Lung (tissue), 12 donors: Measurements from ENCODE around the gene LXN. TPM values are rescaled to one million over a fixed set of nuclear protein-coding genes. Genes with fewer than 3 reads are reported as not detected.

Experiments
- ATAC-seq: fragments of 200-7000 bp; cut with Tn5 transposase; one replicate; pipeline ENCODE4 v1.9.1; 2020; ENCODE audit warnings: moderate number of reproducible peaks; ENCODE audit not compliant: insufficient read depth, low FRiP score
- DNase-seq, 3 donors: peaks; one replicate each; pipeline ENCODE4 v3.0.0-alpha.2; 2013 to 2017
- H3K27ac ChIP-seq, 2 donors: one replicate each; pipeline ENCODE4 v1.5.1; 2013; ENCODE audit warnings: mild to moderate bottlenecking in 2 of 2, moderate library complexity in 2 of 2, control low read depth in 1 of 2, inconsistent platforms in 1 of 2, low read depth in 1 of 2, low read length in 1 of 2
- H3K27me3 ChIP-seq, 3 donors: one replicate each; pipeline ENCODE4 v1.5.1; 2013; ENCODE audit warnings: low read length in 2 of 3; ENCODE audit not compliant: control insufficient read depth in 3 of 3, insufficient read depth in 3 of 3
- H3K36me3 ChIP-seq, 4 donors: one replicate each; pipeline ENCODE4 v1.5.1; 2013; ENCODE audit warnings: low read length in 4 of 4, mild to moderate bottlenecking in 1 of 4, moderate library complexity in 1 of 4; ENCODE audit not compliant: control insufficient read depth in 4 of 4, insufficient read depth in 4 of 4
- H3K4me1 ChIP-seq, 5 donors: one replicate each; pipeline ENCODE4 v1.5.1; 2013; ENCODE audit warnings: low read length in 5 of 5, mild to moderate bottlenecking in 2 of 5, moderate library complexity in 1 of 5; ENCODE audit not compliant: control insufficient read depth in 5 of 5, insufficient read depth in 5 of 5
- H3K4me3 ChIP-seq: one replicate; pipeline ENCODE4 v1.5.1; 2013; ENCODE audit warnings: mild to moderate bottlenecking, control low read depth, moderate library complexity
- H3K9ac ChIP-seq, 2 donors: one replicate each; pipeline ENCODE4 v1.5.1; 2013; ENCODE audit warnings: low read length in 2 of 2, control low read depth in 1 of 2; ENCODE audit not compliant: insufficient read depth in 1 of 2
- H3K9me3 ChIP-seq, 4 donors: one replicate each; pipeline ENCODE4 v1.5.1; 2013; ENCODE audit warnings: low read length in 3 of 4, mild to moderate bottlenecking in 1 of 4, moderate library complexity in 1 of 4; ENCODE audit not compliant: control insufficient read depth in 4 of 4, insufficient read depth in 3 of 4
- CTCF ChIP-seq: IDR thresholded peaks from 2 replicates; pipeline ENCODE4 v1.5.1; 2012; ENCODE audit warnings: mild to moderate bottlenecking; ENCODE audit errors: control extremely low read depth, extremely low read depth
- WGBS, 2 donors: extraction: QIAGEN DNeasy Blood & Tissue Kit; methylation state at CpG; one replicate each; pipeline ENCODE4 v1.1.7; 2013; 5-methylcytosine and 5-hydroxymethylcytosine counted together
- polyA plus RNA-seq, 2 donors: library from polyadenylated mRNA; stranded (reverse); fragments of 200-250 nt; gene quantifications; one replicate each; pipeline ENCODE4 v1.2.1, GENCODE V29; 2013
- total RNA-seq, 2 donors: library from RNA; depleted of rRNA in 1 of 2; stranded (reverse); fragments of >200 nt in 1 of 2; gene quantifications; one replicate each; pipeline ENCODE4 v1.2.1, GENCODE V29; 2014 to 2021
- donor health status: control.
- donor health status: control.
- donor health status: Bipolar disorder and iron deficiency.
- donor health status: healthy.
- donor health status: DM: yes; HTN: yes; CAD: no.

Gene LXN
- total and polyA plus RNA-seq, 4 donors: 20.7 to 103 (median 31.7) TPM

DNA sequence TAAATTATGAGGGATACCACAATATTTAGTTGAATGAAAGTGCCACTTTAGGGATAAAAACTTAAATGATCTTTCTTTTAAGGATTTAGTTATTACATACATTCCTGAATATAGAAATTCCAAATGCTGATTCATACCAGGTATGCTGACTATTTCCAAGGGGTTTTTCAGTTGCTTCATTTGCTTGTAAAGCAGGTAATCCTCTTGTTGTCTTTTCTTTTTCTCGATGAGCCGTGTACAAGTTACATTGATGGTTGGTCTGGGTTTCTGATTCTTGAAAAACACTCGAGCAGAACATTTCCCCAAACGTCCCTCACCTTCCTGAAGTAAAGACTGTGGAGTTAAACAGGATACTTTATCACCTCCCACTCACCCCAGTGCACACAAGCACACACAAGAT lies 38.2 kb upstream of the LXN start:
- DNase-seq (no peak), ATAC-seq (no peak)
- peaks cover 6 to 40% (median 24%) of the 10 kb centered on the region in 4 donors for H3K36me3 ChIP-seq
- H3K27me3 ChIP-seq: no peaks in the 10 kb centered on the region
- H3K4me3 ChIP-seq: no peak overlapping the region
- TF ChIP-seq CTCF: no peak
- peaks cover 0 to 12% (median 6%) of the 10 kb centered on the region in 5 donors for H3K4me1 ChIP-seq
- H3K27ac ChIP-seq: no peak overlapping the region
- 80 to 84% methylated on average over 4 of the region's 4 CpGs for WGBS, 2 donors
- H3K9me3 ChIP-seq: no peaks in the 10 kb centered on the region
- no peak overlapping the region for H3K9ac ChIP-seq

DNA sequence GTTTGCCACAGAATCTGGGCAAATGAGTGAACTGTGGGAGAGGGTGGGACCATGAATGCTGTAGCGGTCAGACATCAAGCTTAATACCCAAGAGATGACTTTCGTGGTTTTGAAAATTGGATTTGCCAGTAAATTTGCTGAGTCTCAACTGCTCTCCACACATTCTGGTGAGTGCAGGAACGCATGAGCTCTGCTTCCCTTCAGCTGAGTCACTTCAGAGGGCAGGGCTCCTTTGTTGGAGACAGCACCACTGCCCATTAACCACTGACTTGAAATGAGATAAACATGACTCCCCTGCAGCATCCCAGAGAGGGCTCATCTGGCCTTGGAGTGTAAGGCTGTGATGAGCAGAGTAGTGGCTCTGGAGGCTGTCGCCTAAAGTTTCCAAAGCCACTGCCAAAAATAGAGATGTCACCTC lies 37.2 kb upstream of the LXN start:
- no peak overlapping the region for H3K4me3 ChIP-seq
- DNase-seq (no peak), ATAC-seq (peak; percentile 58)
- no peaks in the 10 kb centered on the region for H3K9me3 ChIP-seq
- TF ChIP-seq CTCF: no peak
- no peak overlapping the region for H3K27ac ChIP-seq
- H3K9ac ChIP-seq: no peak overlapping the region
- peaks cover 0 to 12% (median 6%) of the 10 kb centered on the region in 5 donors for H3K4me1 ChIP-seq
- peaks cover 7 to 50% (median 27%) of the 10 kb centered on the region in 4 donors for H3K36me3 ChIP-seq
- 84 to 85% methylated on average over 4 of the region's 4 CpGs for WGBS, 2 donors
- H3K27me3 ChIP-seq: no peaks in the 10 kb centered on the region

GRCh38 chr3:158703566-158703965 lies 31.1 kb upstream of the LXN start:
- H3K27ac ChIP-seq: no peak overlapping the region
- no peak for TF ChIP-seq CTCF
- no peaks in the 10 kb centered on the region for H3K27me3 ChIP-seq
- H3K9me3 ChIP-seq: no peaks in the 10 kb centered on the region
- H3K9ac ChIP-seq: no peak overlapping the region
- ATAC-seq: no peak
- peaks cover 4 to 52% (median 18%) of the 10 kb centered on the region in 4 donors for H3K36me3 ChIP-seq
- peaks cover 0 to 14% (median 7%) of the 10 kb centered on the region in 5 donors for H3K4me1 ChIP-seq
- H3K4me3 ChIP-seq: no peak overlapping the region
- 96 to 97% methylated on average over 1 of the region's 1 CpG for WGBS, 2 donors
- DNase-seq: no peak

- Histone ChIP-seq H3K9me3 (no peaks in the 10 kb centered on the region), H3K36me3 (peaks cover 4 to 47% (median 21%) of the 10 kb centered on the region in 4 donors), H3K4me3 (no peak overlapping the region), H3K27ac (no peak overlapping the region), H3K9ac (no peak overlapping the region), H3K27me3 (no peaks in the 10 kb centered on the region), H3K4me1 (peaks cover 0 to 14% (median 7%) of the 10 kb centered on the region in 5 donors)
- DNase-seq: no peak
- no peak for ATAC-seq
- TF ChIP-seq CTCF: no peak
- 70 to 80% methylated on average over 4 of the region's 4 CpGs for WGBS, 2 donors
These were observed 30.5 kb upstream of the LXN start for GRCh38 chr3:158702815-158703481.
